Measurements from ENCODE around the gene RBM45.

DNA sequence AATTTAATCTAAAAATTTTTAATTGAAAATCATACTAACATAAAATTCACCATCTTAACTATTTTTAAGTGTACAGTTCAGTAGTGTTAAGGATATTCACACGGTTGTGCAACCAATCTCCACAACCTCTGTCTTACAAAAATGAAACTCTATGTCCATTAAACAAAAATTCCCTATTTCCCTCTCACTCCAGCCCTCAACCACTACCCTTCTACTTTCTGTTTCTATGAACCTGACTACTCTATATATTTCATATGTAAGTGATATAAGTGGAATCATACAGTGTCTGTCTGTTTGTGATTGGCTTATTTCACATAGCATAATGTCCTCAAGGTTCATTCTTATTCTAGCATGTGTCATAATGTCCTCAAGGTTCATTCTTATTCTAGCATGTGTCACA, 47.7 kb downstream of the RBM45 start:
- TF ChIP-seq, protein P1, sequence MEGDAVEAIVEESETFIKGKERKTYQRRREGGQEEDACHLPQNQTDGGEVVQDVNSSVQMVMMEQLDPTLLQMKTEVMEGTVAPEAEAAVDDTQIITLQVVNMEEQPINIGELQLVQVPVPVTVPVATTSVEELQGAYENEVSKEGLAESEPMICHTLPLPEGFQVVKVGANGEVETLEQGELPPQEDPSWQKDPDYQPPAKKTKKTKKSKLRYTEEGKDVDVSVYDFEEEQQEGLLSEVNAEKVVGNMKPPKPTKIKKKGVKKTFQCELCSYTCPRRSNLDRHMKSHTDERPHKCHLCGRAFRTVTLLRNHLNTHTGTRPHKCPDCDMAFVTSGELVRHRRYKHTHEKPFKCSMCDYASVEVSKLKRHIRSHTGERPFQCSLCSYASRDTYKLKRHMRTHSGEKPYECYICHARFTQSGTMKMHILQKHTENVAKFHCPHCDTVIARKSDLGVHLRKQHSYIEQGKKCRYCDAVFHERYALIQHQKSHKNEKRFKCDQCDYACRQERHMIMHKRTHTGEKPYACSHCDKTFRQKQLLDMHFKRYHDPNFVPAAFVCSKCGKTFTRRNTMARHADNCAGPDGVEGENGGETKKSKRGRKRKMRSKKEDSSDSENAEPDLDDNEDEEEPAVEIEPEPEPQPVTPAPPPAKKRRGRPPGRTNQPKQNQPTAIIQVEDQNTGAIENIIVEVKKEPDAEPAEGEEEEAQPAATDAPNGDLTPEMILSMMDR (IDR thresholded peaks at IDR 0.05) = no peak
- TF ChIP-seq POLR2A (IDR thresholded peaks at IDR 0.05) = no peak

Data from esophagus squamous epithelium (tissue), 4 donors.